Measurements from ENCODE around the gene NDUFV1. TPM values are rescaled to one million over a fixed set of nuclear protein-coding genes. Genes with fewer than 3 reads are reported as not detected.
"Not testable (repeated sequence)": the region's sequence is repeated elsewhere in the genome, so short reads cannot be mapped to it uniquely, and the experiment has no call there.

The NDUFV1 gene
- total RNA-seq, 1 experiment from 2014 or later, result 203 TPM

GRCh38 chr11:67654225-67654624, 47.5 kb downstream of the NDUFV1 start:
- no peak for DNase-seq (ENCODE audit: low read depth)

- no peak for DNase-seq (ENCODE audit: low read depth)
These were observed 49.7 kb downstream of the NDUFV1 start for GRCh38 chr11:67656278-67656922.

DNA sequence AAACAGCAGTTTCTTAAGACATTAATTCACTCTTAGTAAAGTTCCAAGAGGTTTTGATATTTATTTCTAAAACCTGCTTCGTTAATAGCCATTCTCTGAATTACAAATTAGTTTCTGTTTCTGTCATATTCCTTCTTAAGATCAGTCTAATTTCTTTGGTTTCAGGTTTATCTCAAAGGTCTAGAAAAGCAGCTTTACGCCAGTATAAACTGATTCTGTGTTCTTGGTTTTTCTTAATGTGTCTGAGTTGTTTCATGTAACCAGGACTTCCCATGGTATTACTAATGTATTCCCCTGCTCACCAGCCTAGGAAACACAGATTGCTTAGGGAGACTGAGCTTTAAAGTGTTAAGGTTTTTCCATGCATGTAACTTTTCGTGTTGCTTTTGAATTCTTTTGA, 50.6 kb downstream of the NDUFV1 start:
- DNase-seq (ENCODE audit: low read depth), result no peak

- DNase-seq (ENCODE audit: low read depth), result not testable (repeated sequence)
These were observed 53.0 kb downstream of the NDUFV1 start for GRCh38 chr11:67659651-67660165.

DNA sequence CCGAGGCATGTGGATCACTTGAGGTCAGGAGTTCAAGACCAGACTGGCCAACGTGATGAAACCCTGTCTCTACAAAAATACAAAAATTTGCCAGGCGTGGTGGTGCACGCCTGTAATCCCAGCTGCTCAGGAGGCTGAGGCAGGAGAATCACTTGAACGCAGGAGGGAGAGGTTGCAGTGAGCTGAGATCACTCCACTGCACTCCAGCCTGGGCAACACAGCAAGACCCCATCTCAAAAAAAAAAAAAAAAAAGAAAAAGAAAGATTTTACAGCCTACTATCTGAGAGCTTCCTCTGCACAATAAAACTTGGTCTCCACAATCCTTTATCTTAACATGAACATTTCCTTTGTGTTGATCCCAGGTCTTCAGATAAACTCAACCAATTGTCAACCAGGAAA, 54.0 kb downstream of the NDUFV1 start:
- DNase-seq (ENCODE audit: low read depth), result not testable (repeated sequence)

Other genes with a start within 250 kb of the NDUFV1 start
- gene CLCF1, start 233.3 kb upstream of the NDUFV1 start, total RNA-seq (2014; rRNA removed; shearing (Covaris generic)), result 4.8 and 5.4 TPM in 2 replicates
- gene RAD9A, start 214.9 kb upstream of the NDUFV1 start, total RNA-seq (2014; rRNA removed; shearing (Covaris generic)), result 8.5 and 13.8 TPM in 2 replicates
- 300 and 345 TPM in 2 replicates for gene PPP1CA, start 205.1 kb upstream of the NDUFV1 start, total RNA-seq (2014; rRNA removed; shearing (Covaris generic))
- gene TBC1D10C, start 202.9 kb upstream of the NDUFV1 start, total RNA-seq (2014; rRNA removed; shearing (Covaris generic)), result not detected in 2 replicates
- not detected in 2 replicates for gene CARNS1, start 191.3 kb upstream of the NDUFV1 start, total RNA-seq (2014; rRNA removed; shearing (Covaris generic))
- gene RPS6KB2, start 178.4 kb upstream of the NDUFV1 start, total RNA-seq (2014; rRNA removed; shearing (Covaris generic)), result 46.5 and 48.2 TPM in 2 replicates
- 0.39 TPM in 1 of 2 replicates, not detected in the other for gene PTPRCAP, start 169.3 kb upstream of the NDUFV1 start, total RNA-seq (2014; rRNA removed; shearing (Covaris generic))
- 88.6 and 104 TPM in 2 replicates for gene CORO1B, start 163.5 kb upstream of the NDUFV1 start, total RNA-seq (2014; rRNA removed; shearing (Covaris generic))
- gene GPR152, start 154.2 kb upstream of the NDUFV1 start, total RNA-seq (2014; rRNA removed; shearing (Covaris generic)), result not detected in 2 replicates
- not detected in 2 replicates for gene CABP4, start 151.6 kb upstream of the NDUFV1 start, total RNA-seq (2014; rRNA removed; shearing (Covaris generic))
- 25.6 and 28.0 TPM in 2 replicates for gene TMEM134, start 137.7 kb upstream of the NDUFV1 start, total RNA-seq (2014; rRNA removed; shearing (Covaris generic))
- 106 and 114 TPM in 2 replicates for gene AIP, start 123.9 kb upstream of the NDUFV1 start, total RNA-seq (2014; rRNA removed; shearing (Covaris generic))
- gene PITPNM1, start 101.6 kb upstream of the NDUFV1 start, total RNA-seq (2014; rRNA removed; shearing (Covaris generic)), result 16.2 and 44.0 TPM in 2 replicates
- gene CDK2AP2, start 98.8 kb upstream of the NDUFV1 start, total RNA-seq (2014; rRNA removed; shearing (Covaris generic)), result 71.7 and 84.9 TPM in 2 replicates
- not detected in 2 replicates for gene CABP2, start 83.5 kb upstream of the NDUFV1 start, total RNA-seq (2014; rRNA removed; shearing (Covaris generic))
- gene GSTP1, start 23.1 kb upstream of the NDUFV1 start, total RNA-seq (2014; rRNA removed; shearing (Covaris generic)), result 1,090 and 1,270 TPM in 2 replicates
- gene NUDT8, start 23.0 kb downstream of the NDUFV1 start, total RNA-seq (2014; rRNA removed; shearing (Covaris generic)), result 7.2 and 11.6 TPM in 2 replicates
- gene TBX10, start 32.8 kb downstream of the NDUFV1 start, total RNA-seq (2014; rRNA removed; shearing (Covaris generic)), result not detected in 2 replicates
- 0.96 TPM in 1 of 2 replicates, not detected in the other for gene ACY3, start 43.8 kb downstream of the NDUFV1 start, total RNA-seq (2014; rRNA removed; shearing (Covaris generic))
- not detected in 2 replicates for gene ALDH3B2, start 67.7 kb downstream of the NDUFV1 start, total RNA-seq (2014; rRNA removed; shearing (Covaris generic))

Measured in RPMI7951 (cell line).